Measurements from ENCODE around the gene PPIL1. TPM values are rescaled to one million over a fixed set of nuclear protein-coding genes. Genes with fewer than 3 reads are reported as not detected.

Gene PPIL1
- total and polyA plus RNA-seq, 2 of the 13 experiments (the other 11 are each of a cell fraction or from before 2014, with no cell fraction given), result 74.2 to 144 TPM

- FAIRE-seq (peak; percentile 30), ATAC-seq (no peak), DNase-seq (ENCODE audit: low spot score) (no peak)
- Histone ChIP-seq H3K79me2 (ENCODE audit: insufficient read depth, low read length) (no peaks in the 10 kb centered on the region), H3K27me3 (ENCODE audit: control insufficient read depth in 1 of 2, insufficient read depth in 2 of 2, low read length in 2 of 2) (peaks cover 2 to 9% of the 10 kb centered on the region in 2 experiments; a peak in 2 of 5 replicates), H3K27ac (ENCODE audit: extremely low read length, insufficient read depth, low read length) (peak overlapping the region; percentile 71), H3K9me3 (ENCODE audit: low read length) (peaks cover 3% of the 10 kb centered on the region; the same call in 1 of the 2 replicates), H3K4me3 (replicated peaks in 1 of 3; ENCODE audit: insufficient read depth in 1 of 3, low read depth in 2 of 3, low read length in 3 of 3) (peak overlapping the region in 2 of 3 experiments; percentile 10 to 60; a peak in 4 of 6 replicates), H3K36me3 (replicated peaks in 1 of 2; ENCODE audit: control insufficient read depth in 1 of 2, insufficient read depth in 2 of 2, low read length in 2 of 2) (no peaks in the 10 kb centered on the region), H3K4me2 (ENCODE audit: low read depth, low read length) (peak overlapping the region; percentile 77), H2AFZ (ENCODE audit: low read length) (no peak overlapping the region), H4K20me1 (ENCODE audit: insufficient read depth, low read length) (no peaks in the 10 kb centered on the region), H3K4me1 (ENCODE audit: insufficient read depth, low read length) (peaks cover 95% of the 10 kb centered on the region), H3K9ac (ENCODE audit: insufficient read depth, low read depth, low read length) (peak overlapping the region; percentile 65)
- in situ Hi-C loops (cut with HindIII; ENCODE audit: extremely low pct_ligation_motif_present, low pct_unique_long_range_greater_than_20kb), result no loop called here
- WGBS (ENCODE audit: low lambda C conversion rate), result 13% methylated on average over 2 of the region's 2 CpGs
- POLR2A ChIA-PET, result interaction anchor here (1.2 to 1.9 kb wide), 6 partner anchors 10 to 44 kb away, joined by 3 to 19 read pairs (median 6); partner anchors contain the start of gene PPIL1
- TSS peak; percentile 99 for BruUV-seq (replicated peaks)
- intact Hi-C loops (cut with micrococcal nuclease; ENCODE audit: unreplicated experiment), result no loop called here
- CTCF ChIA-PET (ENCODE audit: low intra/inter-chr PET ratio, low total read pairs), result no interaction called here
- TF ChIP-seq IRF2 (CRISPR knock-in tag; IDR thresholded peaks at IDR 0.05) (no peak), TEAD3 (CRISPR knock-in tag; optimal IDR thresholded peaks at IDR 0.05; ENCODE audit: borderline replicate concordance) (peak; percentile 72), ZMAT3 (CRISPR knock-in tag; conservative IDR thresholded peaks at IDR 0.05) (no peak), ZNF350 (CRISPR knock-in tag; IDR thresholded peaks at IDR 0.05; ENCODE audit: borderline replicate concordance, low read depth) (no peak), MTF1 (CRISPR knock-in tag; IDR thresholded peaks at IDR 0.05) (no peak), ZBTB14 (CRISPR knock-in tag; IDR thresholded peaks at IDR 0.05) (no peak), ELF3 (CRISPR knock-in tag; IDR thresholded peaks at IDR 0.05) (peak; percentile 58; the same call in 1 of the 2 replicates), ZNF101 (CRISPR knock-in tag; IDR thresholded peaks at IDR 0.05; ENCODE audit: borderline replicate concordance, low read depth) (no peak), EED (CRISPR knock-in tag; IDR thresholded peaks at IDR 0.05) (no peak), MAFG (CRISPR knock-in tag; IDR thresholded peaks at IDR 0.05) (no peak), GATAD1 (CRISPR knock-in tag; IDR thresholded peaks at IDR 0.05) (no peak), BCLAF1 (IDR thresholded peaks at IDR 0.05) (no peak), NBN (conservative IDR thresholded peaks at IDR 0.05) (no peak), PATZ1 (CRISPR knock-in tag; IDR thresholded peaks at IDR 0.05) (no peak), GRHL1 (CRISPR knock-in tag; conservative IDR thresholded peaks at IDR 0.05) (no peak)
These were observed 44.0 kb downstream of the PPIL1 start for GRCh38 chr6:36830577-36830976.

All from HepG2 (cell line).